ENCODE results near the gene CARD14. TPM values are rescaled to one million over a fixed set of nuclear protein-coding genes. Genes with fewer than 3 reads are reported as not detected.

The CARD14 gene
- 0.20 TPM in 1 of 2 replicates, not detected in the other for total RNA-seq (2022)
- percentile 6 among the genes with signal in this experiment for Bru-seq, nascent RNA
- BruChase-seq, experiment 1, labeled RNA remaining after a 6-hour chase = percentile 26 among the genes with signal in this experiment
- percentile 7 among the genes with signal in this experiment for BruChase-seq, experiment 2, labeled RNA remaining after a 2-hour chase
- long read RNA-seq, partial matches to known transcripts = 0 of 4 reads
- long read RNA-seq, other reads (novel, unspliced or antisense) = 4 of 4 reads

DNA sequence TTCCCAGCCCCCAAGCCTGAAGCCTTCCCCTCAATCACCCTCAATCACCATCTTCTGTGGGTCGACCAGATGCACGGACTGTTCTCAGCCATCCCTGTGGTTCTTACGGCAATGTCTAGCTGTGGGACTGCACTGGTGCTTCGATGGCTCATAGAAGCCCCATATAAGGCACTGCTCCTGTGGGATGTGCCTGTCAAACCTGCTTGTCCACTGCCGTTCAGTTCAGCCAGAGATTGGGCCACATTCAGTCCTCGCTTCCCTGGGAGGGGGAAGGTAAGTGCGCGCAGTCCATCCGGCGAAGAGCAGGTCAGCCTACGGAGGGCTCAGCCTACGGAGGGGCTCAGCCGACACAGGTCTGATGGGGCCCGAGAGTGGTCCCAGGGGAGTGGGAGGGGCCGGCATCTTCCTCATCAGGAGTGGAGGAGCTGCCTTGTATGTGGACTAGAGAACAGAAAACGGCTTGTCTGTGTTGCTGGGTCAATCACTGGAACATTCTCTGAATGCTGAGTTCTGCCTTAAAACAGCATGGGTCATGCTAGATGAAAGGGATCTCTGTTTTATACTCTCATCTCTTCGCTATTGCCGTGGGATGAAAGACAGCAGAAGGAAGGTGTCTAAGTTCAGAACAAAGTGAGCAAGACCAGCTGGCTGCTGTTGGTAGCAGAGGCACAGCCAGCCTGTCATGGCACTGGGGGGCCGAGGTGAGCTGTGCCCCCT, at the start of gene CARD14:
TSS of gene CARD14 (plus strand) at position 247 of the 717 bp plus-strand sequence. CDS start 11,409 bp downstream, outside the sequence.
- no peaks in the 10 kb centered on the region for H3K4me1 Mint-ChIP-seq (ENCODE audit: insufficient read depth, unreplicated experiment)

DNA sequence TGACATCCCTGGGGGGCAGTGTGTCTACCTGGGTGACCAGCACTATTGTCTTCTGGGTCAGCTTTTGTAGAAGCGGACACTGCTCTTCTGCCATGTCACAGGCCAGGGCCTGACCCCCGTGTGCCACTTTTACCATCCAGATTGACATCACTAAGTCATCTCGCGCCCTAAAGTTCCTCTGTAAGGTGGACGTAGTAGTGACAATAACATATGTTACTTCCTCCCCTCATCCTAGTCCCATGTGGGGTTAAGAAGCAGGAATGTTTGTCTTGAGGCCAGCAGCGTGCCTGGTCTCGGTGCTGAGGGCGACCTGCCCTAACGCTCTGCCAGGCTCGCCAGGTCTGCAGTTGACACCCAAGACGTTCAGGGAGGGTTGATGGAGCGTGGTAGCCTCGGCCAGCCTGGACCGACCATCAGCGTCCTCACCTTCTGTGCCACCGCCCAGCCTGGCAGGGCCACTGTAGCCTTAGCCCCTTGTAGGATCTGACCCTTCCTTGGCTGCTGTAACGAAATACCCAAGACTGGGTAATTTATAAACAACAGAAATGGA, 47.7 kb upstream of the CARD14 start:
- no peak for DNase-seq (ENCODE audit: unreplicated experiment)
- H3K27ac Mint-ChIP-seq (ENCODE audit: low read depth, unreplicated experiment) = no peak overlapping the region
- ChIA-PET CTCF (interaction anchor here (0.6 kb wide), 1 partner anchor 172 kb away, joined by 5 read pairs; no protein-coding TSS in a partner anchor), POLR2A (no interaction called here)
- no peak overlapping the region for H3K4me3 Mint-ChIP-seq (ENCODE audit: unreplicated experiment)
- no TSS peak for BruUV-seq (replicated peaks)
- intact Hi-C loops (cut with micrococcal nuclease) = no loop called here
- TF ChIP-seq, protein P1, sequence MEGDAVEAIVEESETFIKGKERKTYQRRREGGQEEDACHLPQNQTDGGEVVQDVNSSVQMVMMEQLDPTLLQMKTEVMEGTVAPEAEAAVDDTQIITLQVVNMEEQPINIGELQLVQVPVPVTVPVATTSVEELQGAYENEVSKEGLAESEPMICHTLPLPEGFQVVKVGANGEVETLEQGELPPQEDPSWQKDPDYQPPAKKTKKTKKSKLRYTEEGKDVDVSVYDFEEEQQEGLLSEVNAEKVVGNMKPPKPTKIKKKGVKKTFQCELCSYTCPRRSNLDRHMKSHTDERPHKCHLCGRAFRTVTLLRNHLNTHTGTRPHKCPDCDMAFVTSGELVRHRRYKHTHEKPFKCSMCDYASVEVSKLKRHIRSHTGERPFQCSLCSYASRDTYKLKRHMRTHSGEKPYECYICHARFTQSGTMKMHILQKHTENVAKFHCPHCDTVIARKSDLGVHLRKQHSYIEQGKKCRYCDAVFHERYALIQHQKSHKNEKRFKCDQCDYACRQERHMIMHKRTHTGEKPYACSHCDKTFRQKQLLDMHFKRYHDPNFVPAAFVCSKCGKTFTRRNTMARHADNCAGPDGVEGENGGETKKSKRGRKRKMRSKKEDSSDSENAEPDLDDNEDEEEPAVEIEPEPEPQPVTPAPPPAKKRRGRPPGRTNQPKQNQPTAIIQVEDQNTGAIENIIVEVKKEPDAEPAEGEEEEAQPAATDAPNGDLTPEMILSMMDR (IDR thresholded peaks at IDR 0.05; ENCODE audit: unreplicated experiment) = no peak
- H3K4me1 Mint-ChIP-seq (ENCODE audit: insufficient read depth, unreplicated experiment) = peaks cover 4% of the 10 kb centered on the region
- H3K27me3 Mint-ChIP-seq (ENCODE audit: insufficient read depth, unreplicated experiment) = no peaks in the 10 kb centered on the region
- H3K36me3 Mint-ChIP-seq (ENCODE audit: insufficient read depth, unreplicated experiment) = no peaks in the 10 kb centered on the region
- no peaks in the 10 kb centered on the region for H3K9me3 Mint-ChIP-seq (ENCODE audit: unreplicated experiment)

More for the DNA sequence above, at the start of gene CARD14:
- ChIA-PET POLR2A (no interaction called here), CTCF (no interaction called here)
- Mint-ChIP-seq H3K27me3 (ENCODE audit: insufficient read depth, unreplicated experiment) (peaks cover 33% of the 10 kb centered on the region), H3K27ac (ENCODE audit: low read depth, unreplicated experiment) (no peak within 1 kb of the TSS), H3K4me3 (ENCODE audit: unreplicated experiment) (no peak within 1 kb of the TSS), H3K9me3 (ENCODE audit: unreplicated experiment) (no peaks in the 10 kb centered on the region), H3K36me3 (ENCODE audit: insufficient read depth, unreplicated experiment) (no peaks in the 10 kb centered on the region)
- no peak for DNase-seq (ENCODE audit: unreplicated experiment)
- TF ChIP-seq, protein P1 (IDR thresholded peaks at IDR 0.05; ENCODE audit: unreplicated experiment) = no peak
- intact Hi-C loops (cut with micrococcal nuclease) = no loop called here
- BruUV-seq (replicated peaks) = no TSS peak

DNA sequence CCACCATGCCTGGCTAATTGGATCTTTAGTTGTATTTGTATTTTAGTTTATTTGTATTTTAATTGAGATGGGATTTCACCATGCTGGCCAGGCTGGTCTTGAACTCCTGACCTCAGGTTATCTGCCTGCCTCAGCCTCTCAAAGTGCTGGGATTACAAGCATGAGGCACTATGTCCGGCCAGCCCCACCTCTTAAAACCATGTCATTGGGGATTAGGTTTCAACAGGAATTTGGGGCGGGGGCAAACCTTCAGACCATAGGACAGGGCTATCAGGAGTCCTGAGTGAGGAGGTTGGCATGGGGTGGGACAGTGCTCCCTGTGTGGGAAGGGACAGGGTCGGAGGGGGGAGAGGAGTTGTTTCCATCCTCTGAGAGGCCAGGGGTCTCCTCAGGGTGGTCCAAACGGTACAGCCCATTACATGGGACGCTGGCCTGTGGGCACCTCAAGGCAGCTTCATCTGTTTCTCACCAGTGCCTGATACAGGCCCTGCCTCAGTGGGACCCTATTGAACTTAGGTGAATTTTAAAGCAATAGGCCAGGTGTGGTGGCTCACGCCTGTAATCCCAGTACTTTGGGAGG, 46.8 kb upstream of the CARD14 start:
- intact Hi-C loops (cut with micrococcal nuclease) = no loop called here
- BruUV-seq (replicated peaks) = no TSS peak
- no peak overlapping the region for H3K4me3 Mint-ChIP-seq (ENCODE audit: unreplicated experiment)
- peaks cover 4% of the 10 kb centered on the region for H3K4me1 Mint-ChIP-seq (ENCODE audit: insufficient read depth, unreplicated experiment)
- TF ChIP-seq, protein P1 (IDR thresholded peaks at IDR 0.05; ENCODE audit: unreplicated experiment) = no peak
- no peak overlapping the region for H3K27ac Mint-ChIP-seq (ENCODE audit: low read depth, unreplicated experiment)
- no peaks in the 10 kb centered on the region for H3K9me3 Mint-ChIP-seq (ENCODE audit: unreplicated experiment)
- DNase-seq (ENCODE audit: unreplicated experiment) = no peak
- ChIA-PET CTCF (interaction anchor here (0.6 to 1.1 kb wide), 3 partner anchors 10 to 1935 kb away, joined by 3 read pairs; no protein-coding TSS in a partner anchor), POLR2A (no interaction called here)
- peaks cover 6% of the 10 kb centered on the region for H3K27me3 Mint-ChIP-seq (ENCODE audit: insufficient read depth, unreplicated experiment)
- H3K36me3 Mint-ChIP-seq (ENCODE audit: insufficient read depth, unreplicated experiment) = no peaks in the 10 kb centered on the region

GRCh38 chr17:80123791-80124190, 46.0 kb upstream of the CARD14 start:
- H3K27me3 Mint-ChIP-seq (ENCODE audit: insufficient read depth, unreplicated experiment) = peaks cover 14% of the 10 kb centered on the region
- POLR2A ChIA-PET = interaction anchor here (0.8 kb wide), 1 partner anchor 14 kb away, joined by 3 read pairs; no protein-coding TSS in a partner anchor
- no peaks in the 10 kb centered on the region for H3K9me3 Mint-ChIP-seq (ENCODE audit: unreplicated experiment)
- no peak overlapping the region for H3K4me3 Mint-ChIP-seq (ENCODE audit: unreplicated experiment)
- no peaks in the 10 kb centered on the region for H3K36me3 Mint-ChIP-seq (ENCODE audit: insufficient read depth, unreplicated experiment)
- CTCF ChIA-PET = interaction anchor here (0.6 to 1.1 kb wide), 3 partner anchors 11 to 42 kb away, joined by 3 read pairs; no protein-coding TSS in a partner anchor
- TF ChIP-seq, protein P1 (IDR thresholded peaks at IDR 0.05; ENCODE audit: unreplicated experiment) = no peak
- peaks cover 4% of the 10 kb centered on the region for H3K4me1 Mint-ChIP-seq (ENCODE audit: insufficient read depth, unreplicated experiment)
- DNase-seq (ENCODE audit: unreplicated experiment) = peak; percentile 41
- BruUV-seq (replicated peaks) = no TSS peak
- no peak overlapping the region for H3K27ac Mint-ChIP-seq (ENCODE audit: low read depth, unreplicated experiment)
- intact Hi-C loops (cut with micrococcal nuclease) = no loop called here
